Gastroesophageal sphincter (tissue), 4 donors: ENCODE results near the gene MAP9. TPM values are rescaled to one million over a fixed set of nuclear protein-coding genes. Genes with fewer than 3 reads are reported as not detected.

Source experiments
- ATAC-seq: fragments of 150-250 bp; one replicate; pipeline ENCODE4 v1.9.1; 2016; ENCODE audit warnings: mild to moderate bottlenecking, moderate library complexity
- H3K27ac ChIP-seq, 4 donors: fragments of 200-600 bp; sonication (generic) in 3 of 4; 1 replicate in 3 of 4; 2 replicates in 1 of 4; pipeline ENCODE4 v1.5.1; 2016 to 2019
- H3K27me3 ChIP-seq: fragments of 200-600 bp; sonication (generic); one replicate; pipeline ENCODE4 v1.5.1; 2019
- H3K36me3 ChIP-seq, 2 donors: fragments of 200-600 bp; sonication (generic); one replicate each; pipeline ENCODE4 v1.5.1; 2019; ENCODE audit warnings: control low read depth in 1 of 2
- H3K4me1 ChIP-seq, 3 donors: fragments of 200-600 bp; sonication (generic); 1 replicate in 2 of 3; 2 replicates in 1 of 3; pipeline ENCODE4 v1.5.1; 2016 to 2019; ENCODE audit warnings: control low read depth in 2 of 3
- H3K4me3 ChIP-seq, 2 donors: fragments of 200-600 bp; sonication (generic); one replicate each; pipeline ENCODE4 v1.5.1; 2019; ENCODE audit warnings: mild to moderate bottlenecking in 1 of 2, moderate library complexity in 1 of 2
- H3K9me3 ChIP-seq, 3 donors: fragments of 200-600 bp; sonication (generic); one replicate each; pipeline ENCODE4 v1.5.1; 2017 to 2019; ENCODE audit warnings: control low read depth in 2 of 3
- EP300 ChIP-seq: sonication (generic); formaldehyde crosslinking; IDR thresholded peaks from one replicate; pipeline ENCODE4 v1.6.1; 2017; ENCODE audit warnings: antibody characterized with exemption, mild to moderate bottlenecking
- POLR2A ChIP-seq, 2 donors: fragments of 450-650 bp; IDR thresholded peaks; one replicate each; pipeline ENCODE4 v1.6.1; 2017; ENCODE audit warnings: antibody characterized with exemption in 2 of 2, mild to moderate bottlenecking in 2 of 2, moderate library complexity in 1 of 2
- POLR2AphosphoS5 ChIP-seq: sonication (generic); formaldehyde crosslinking; IDR thresholded peaks from one replicate; pipeline ENCODE4 v1.6.1; 2017; ENCODE audit warnings: antibody characterized with exemption
- WGBS, 2 donors: methylation state at CpG; one replicate each; pipeline ENCODE4 v1.1.5; 2018; ENCODE audit warnings: low coverage in 1 of 2; 5-methylcytosine and 5-hydroxymethylcytosine counted together
- total RNA-seq, 4 donors: library from RNA; depleted of rRNA; stranded (reverse); fragments of >200 nt; gene quantifications; one replicate each; pipeline ENCODE4 v1.1.0, GENCODE V29; 2016
- TF ChIP-seq, protein P1 (sequence below), 4 experiments: fragments of 200-600 bp in 2 of 4; fragments of 450-650 bp in 2 of 4; sonication (generic) in 1 of 4; IDR thresholded peaks; one replicate each; pipeline ENCODE4 v1.5.1; 2017 to 2019; ENCODE audit warnings: antibody characterized with exemption in 4 of 4, mild to moderate bottlenecking in 2 of 4, moderate library complexity in 2 of 4

The MAP9 gene
- total RNA-seq, 4 donors from 2014 or later: 13.3 to 21.8 (median 14.7) TPM

DNA sequence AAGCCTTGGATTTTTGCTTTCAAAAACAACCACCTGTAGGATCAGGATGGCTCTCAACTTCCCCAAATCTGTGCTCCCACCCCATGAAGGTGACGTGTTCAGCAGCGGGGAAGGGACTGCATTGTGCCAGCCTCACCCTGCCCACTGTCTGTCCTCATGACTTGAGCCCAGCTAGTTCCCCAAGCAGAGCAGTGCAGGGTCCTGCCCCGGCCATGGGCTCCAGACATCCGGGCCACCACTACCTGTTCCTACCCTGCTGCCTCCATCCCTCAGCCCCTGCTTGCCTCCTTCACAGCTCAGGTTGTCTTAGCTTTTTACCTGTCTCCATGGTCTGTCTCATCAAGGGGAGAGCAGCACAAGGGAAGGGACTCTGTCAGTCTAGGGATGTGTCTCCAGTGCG lies 11.4 kb upstream of the MAP9 start:
- WGBS, 2 donors: no CpG with 5 or more reads among the region's 5 CpGs
- H3K4me1 ChIP-seq: peaks cover 0 to 4% (median 0%) of the 10 kb centered on the region in 3 donors
- no peaks in the 10 kb centered on the region for H3K9me3 ChIP-seq
- ATAC-seq: no peak
- no peak overlapping the region for H3K27ac ChIP-seq
- H3K36me3 ChIP-seq: no peaks in the 10 kb centered on the region
- no peak for TF ChIP-seq POLR2A (IDR thresholded peaks at IDR 0.05)
- TF ChIP-seq EP300: no peak
- TF ChIP-seq, protein P1, sequence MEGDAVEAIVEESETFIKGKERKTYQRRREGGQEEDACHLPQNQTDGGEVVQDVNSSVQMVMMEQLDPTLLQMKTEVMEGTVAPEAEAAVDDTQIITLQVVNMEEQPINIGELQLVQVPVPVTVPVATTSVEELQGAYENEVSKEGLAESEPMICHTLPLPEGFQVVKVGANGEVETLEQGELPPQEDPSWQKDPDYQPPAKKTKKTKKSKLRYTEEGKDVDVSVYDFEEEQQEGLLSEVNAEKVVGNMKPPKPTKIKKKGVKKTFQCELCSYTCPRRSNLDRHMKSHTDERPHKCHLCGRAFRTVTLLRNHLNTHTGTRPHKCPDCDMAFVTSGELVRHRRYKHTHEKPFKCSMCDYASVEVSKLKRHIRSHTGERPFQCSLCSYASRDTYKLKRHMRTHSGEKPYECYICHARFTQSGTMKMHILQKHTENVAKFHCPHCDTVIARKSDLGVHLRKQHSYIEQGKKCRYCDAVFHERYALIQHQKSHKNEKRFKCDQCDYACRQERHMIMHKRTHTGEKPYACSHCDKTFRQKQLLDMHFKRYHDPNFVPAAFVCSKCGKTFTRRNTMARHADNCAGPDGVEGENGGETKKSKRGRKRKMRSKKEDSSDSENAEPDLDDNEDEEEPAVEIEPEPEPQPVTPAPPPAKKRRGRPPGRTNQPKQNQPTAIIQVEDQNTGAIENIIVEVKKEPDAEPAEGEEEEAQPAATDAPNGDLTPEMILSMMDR (IDR thresholded peaks at IDR 0.05): no peak
- no peak for TF ChIP-seq POLR2AphosphoS5
- no peak overlapping the region for H3K4me3 ChIP-seq
- H3K27me3 ChIP-seq: no peaks in the 10 kb centered on the region

DNA sequence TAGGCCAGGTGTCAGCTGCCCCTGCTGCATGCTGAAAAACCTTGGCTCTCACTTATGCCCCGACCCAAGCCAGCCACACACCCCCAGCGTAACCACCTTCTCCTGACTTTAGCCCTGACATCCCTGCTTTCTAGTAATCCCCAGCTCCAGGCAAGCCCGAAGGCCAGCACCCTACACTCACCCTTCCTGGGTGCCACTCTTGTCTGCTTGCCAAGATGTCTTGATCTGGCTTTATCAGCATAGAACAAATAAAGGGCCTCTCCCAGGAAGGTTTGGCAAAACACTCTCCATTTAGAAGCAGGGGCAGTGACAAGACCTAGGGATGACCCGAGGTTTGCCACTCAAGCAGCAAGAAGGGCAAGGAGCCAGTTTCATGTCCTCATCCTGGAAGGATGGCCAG lies 6.8 kb upstream of the MAP9 start:
- H3K27me3 ChIP-seq: no peaks in the 10 kb centered on the region
- H3K4me3 ChIP-seq: no peak overlapping the region
- H3K27ac ChIP-seq: no peak overlapping the region
- no peaks in the 10 kb centered on the region for H3K9me3 ChIP-seq
- 60% methylated on average over 1 of the region's 4 CpGs; no CpG with 5 or more reads in 1 of the 2 donors for WGBS, 2 donors
- H3K4me1 ChIP-seq: peaks cover 0 to 4% (median 0%) of the 10 kb centered on the region in 3 donors
- TF ChIP-seq EP300: no peak
- TF ChIP-seq, protein P1 (IDR thresholded peaks at IDR 0.05): no peak
- no peak for TF ChIP-seq POLR2AphosphoS5
- TF ChIP-seq POLR2A (IDR thresholded peaks at IDR 0.05): no peak
- ATAC-seq: no peak
- no peaks in the 10 kb centered on the region for H3K36me3 ChIP-seq

DNA sequence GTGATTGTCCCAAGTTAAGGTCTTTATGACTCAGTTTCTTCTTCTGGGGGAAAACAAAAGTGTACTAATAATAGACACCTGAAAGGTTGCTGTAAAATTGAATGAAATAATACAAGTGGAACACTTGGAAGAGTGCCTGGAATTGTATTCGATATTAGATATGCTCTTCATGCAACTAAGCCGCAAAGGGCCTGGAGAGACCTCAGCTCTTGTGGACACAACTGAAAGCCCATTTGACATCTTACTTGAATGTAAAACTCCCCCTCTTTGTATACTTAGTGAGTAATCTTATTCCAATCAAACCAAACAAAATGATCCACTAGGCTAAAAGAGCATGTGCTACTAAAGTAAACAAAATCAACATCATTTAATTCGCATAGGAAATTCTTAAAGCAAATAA lies 511 bp upstream of the MAP9 start:
- Histone ChIP-seq H3K4me3 (peak overlapping the region in 1 of 2 donors; percentile 70), H3K4me1 (peaks cover 0 to 22% (median 6%) of the 10 kb centered on the region in 3 donors), H3K9me3 (no peaks in the 10 kb centered on the region), H3K27me3 (no peaks in the 10 kb centered on the region), H3K36me3 (peaks cover 0 to 6% of the 10 kb centered on the region in 2 donors), H3K27ac (peak overlapping the region in 1 of 4 donors; percentile 68)
- WGBS, 2 donors: 47% methylated on average over 3 of the region's 3 CpGs
- ATAC-seq: no peak
- no peak for TF ChIP-seq POLR2AphosphoS5
- TF ChIP-seq POLR2A (IDR thresholded peaks at IDR 0.05): no peak
- TF ChIP-seq, protein P1 (IDR thresholded peaks at IDR 0.05): no peak
- TF ChIP-seq EP300: no peak

DNA sequence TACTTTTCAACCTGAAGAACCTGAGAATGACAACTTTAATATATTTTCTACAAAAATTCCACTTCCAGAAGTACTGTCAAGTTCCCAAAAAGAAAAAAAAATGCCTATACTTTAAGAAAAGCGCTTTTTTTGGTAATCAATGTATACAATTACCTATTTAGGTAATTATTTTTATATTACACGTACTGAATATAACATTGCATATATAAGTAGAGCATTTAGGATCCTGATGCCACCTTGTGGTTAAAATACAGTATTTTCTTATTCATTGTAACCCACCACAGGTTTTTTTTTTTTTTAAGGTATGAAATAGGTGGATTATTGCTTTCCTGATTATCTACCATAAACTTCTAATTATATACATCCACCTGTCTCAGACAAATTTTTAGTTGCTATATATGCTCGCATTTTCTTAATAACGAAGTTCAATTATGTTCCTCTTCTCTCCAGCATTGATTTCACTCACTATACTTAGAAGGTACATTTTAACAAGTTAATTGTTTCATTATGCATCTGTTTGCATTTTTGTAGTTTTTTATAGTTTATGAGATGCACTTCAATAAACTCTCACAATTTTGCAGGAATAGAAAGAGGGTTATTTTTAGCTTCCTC lies 5.2 kb downstream of the MAP9 start:
- Histone ChIP-seq H3K36me3 (peaks cover 0 to 28% of the 10 kb centered on the region in 2 donors), H3K4me3 (no peak overlapping the region), H3K4me1 (peaks cover 0 to 19% (median 6%) of the 10 kb centered on the region in 3 donors), H3K9me3 (no peaks in the 10 kb centered on the region), H3K27ac (no peak overlapping the region), H3K27me3 (no peaks in the 10 kb centered on the region)
- no peak for TF ChIP-seq POLR2A (IDR thresholded peaks at IDR 0.05)
- TF ChIP-seq, protein P1 (IDR thresholded peaks at IDR 0.05): peak in 2 of 4 experiments; percentile 7 to 24
- no peak for ATAC-seq
- 40 to 46% methylated on average over 4 of the region's 4 CpGs for WGBS, 2 donors

DNA sequence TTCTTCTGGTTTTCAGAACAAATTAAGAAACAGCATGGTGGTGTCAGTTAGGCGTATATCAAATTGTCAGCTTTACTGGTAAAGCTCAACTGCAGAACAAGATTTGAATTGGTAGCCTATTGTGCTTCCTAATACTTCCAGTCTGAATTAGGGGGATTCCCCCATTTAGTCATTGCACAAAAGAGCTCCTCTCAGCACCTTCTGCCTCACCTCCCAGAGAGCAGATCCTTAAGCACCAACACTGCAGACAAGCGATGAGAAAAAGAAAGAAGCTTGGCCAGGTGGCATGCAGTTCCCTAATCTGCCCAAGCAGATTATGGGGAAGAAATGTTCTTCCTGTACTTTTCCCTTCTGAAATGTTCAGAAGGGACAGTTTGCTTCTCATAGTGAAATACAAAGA lies 9.2 kb downstream of the MAP9 start:
- H3K36me3 ChIP-seq: peaks cover 0 to 31% of the 10 kb centered on the region in 2 donors
- TF ChIP-seq POLR2A (IDR thresholded peaks at IDR 0.05): no peak
- TF ChIP-seq, protein P1 (IDR thresholded peaks at IDR 0.05): no peak
- TF ChIP-seq POLR2AphosphoS5: no peak
- no peak for TF ChIP-seq EP300
- H3K27ac ChIP-seq: no peak overlapping the region
- WGBS, 2 donors: 87 to 100% methylated on average over 2 of the region's 2 CpGs
- no peaks in the 10 kb centered on the region for H3K27me3 ChIP-seq
- H3K4me3 ChIP-seq: no peak overlapping the region
- no peaks in the 10 kb centered on the region for H3K9me3 ChIP-seq
- H3K4me1 ChIP-seq: peaks cover 0 to 4% (median 0%) of the 10 kb centered on the region in 3 donors
- ATAC-seq: no peak
